ENCODE data around the gene DPH1.

Gene DPH1

DNA sequence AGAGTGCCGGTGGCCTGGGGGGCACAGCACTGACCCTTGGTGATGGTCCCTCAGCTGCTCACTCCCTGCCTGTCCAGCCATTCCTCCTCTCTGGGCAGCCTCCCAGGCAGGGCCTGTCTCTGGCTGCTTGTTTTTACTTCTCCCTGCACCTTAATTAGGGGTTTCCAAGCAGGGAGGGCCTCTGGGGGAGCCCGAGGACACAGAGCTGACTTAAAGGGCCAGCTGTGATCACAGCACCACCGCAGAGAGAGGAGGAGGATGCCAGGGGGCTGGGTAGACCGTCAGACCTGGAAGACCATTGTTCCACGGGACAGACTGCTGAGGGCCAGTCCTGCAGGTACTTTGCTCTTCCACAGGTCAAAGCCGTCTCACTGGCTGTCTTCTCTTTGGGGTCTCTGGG, 1.2 kb upstream of the DPH1 start:
- TF ChIP-seq, protein P1, sequence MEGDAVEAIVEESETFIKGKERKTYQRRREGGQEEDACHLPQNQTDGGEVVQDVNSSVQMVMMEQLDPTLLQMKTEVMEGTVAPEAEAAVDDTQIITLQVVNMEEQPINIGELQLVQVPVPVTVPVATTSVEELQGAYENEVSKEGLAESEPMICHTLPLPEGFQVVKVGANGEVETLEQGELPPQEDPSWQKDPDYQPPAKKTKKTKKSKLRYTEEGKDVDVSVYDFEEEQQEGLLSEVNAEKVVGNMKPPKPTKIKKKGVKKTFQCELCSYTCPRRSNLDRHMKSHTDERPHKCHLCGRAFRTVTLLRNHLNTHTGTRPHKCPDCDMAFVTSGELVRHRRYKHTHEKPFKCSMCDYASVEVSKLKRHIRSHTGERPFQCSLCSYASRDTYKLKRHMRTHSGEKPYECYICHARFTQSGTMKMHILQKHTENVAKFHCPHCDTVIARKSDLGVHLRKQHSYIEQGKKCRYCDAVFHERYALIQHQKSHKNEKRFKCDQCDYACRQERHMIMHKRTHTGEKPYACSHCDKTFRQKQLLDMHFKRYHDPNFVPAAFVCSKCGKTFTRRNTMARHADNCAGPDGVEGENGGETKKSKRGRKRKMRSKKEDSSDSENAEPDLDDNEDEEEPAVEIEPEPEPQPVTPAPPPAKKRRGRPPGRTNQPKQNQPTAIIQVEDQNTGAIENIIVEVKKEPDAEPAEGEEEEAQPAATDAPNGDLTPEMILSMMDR (IDR thresholded peaks at IDR 0.05; ENCODE audit: borderline replicate concordance, insufficient read depth, low read depth, low read length), result 0 out of 2 replicates have a peak, but pooled peaks have one; percentile 13
- H3K4me3 ChIP-seq (ENCODE audit: low read depth, low read length), result no peak overlapping the region

DNA sequence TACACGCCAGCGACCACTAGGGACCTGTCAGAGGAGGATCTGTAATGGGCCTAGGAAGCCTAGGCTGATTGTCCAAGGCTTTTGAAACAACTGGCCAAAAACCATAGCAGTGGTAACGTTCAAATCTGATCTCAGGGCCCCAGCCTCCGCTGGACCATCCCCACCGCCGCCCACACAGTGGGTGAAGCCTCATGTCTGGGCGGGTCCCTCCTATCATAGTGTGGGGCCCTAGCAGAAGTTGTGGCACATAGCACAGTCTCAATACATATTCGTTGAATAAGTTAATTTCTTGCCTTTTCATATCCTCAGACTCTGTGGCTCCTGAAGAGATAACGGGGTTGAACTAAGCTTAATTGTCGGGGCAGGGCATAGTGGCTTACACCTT, 818 bp downstream of the DPH1 start:
- H3K4me3 ChIP-seq (ENCODE audit: low read depth, low read length), result peak overlapping the region; percentile 100

DNA sequence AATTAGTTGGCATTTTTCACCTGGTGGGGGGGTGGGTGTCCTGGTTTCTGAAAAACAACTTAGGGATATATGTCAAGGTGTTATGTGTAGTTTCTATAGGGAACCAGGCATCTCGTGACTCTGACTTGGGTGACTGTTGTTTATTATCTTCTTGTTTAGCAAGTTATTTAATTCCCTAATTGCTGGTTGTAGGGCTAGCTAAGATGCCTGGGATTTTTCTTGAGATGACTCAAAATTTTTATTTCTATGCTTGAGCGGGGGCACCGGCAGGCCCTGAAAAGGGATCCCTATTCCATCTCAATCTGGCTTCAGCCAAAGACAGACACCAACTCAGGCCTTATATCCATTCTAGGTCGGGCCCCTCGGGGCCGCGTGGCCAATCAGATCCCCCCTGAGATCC, 3.2 kb downstream of the DPH1 start:
- no peak overlapping the region for H3K4me3 ChIP-seq (ENCODE audit: low read depth, low read length)
- TF ChIP-seq, protein P1 (IDR thresholded peaks at IDR 0.05; ENCODE audit: borderline replicate concordance, insufficient read depth, low read depth, low read length), result no peak

More for the DNA sequence above, 818 bp downstream of the DPH1 start:
- TF ChIP-seq, protein P1 (IDR thresholded peaks at IDR 0.05; ENCODE audit: borderline replicate concordance, insufficient read depth, low read depth, low read length), result peak; percentile 65

DNA sequence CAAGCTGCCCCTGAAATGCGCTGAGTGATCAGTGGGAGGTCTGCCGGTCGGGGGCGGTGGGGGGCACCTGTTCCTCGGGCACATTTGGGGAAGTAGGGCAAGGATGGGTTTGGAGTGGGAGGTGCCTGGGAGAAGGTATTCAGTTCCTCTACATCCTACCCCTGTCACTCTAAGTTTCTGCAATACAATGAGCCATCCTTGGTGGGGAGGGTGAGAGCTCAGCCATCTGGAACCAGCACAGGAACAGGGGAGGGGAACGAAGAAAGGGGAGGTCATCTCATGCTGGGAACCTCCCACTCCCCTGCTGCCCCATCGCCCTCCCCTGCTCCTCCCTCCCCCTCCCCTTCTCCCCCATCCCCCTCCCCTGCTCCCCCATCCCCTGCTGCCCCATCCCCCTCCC, 4.2 kb downstream of the DPH1 start:
- no peak overlapping the region for H3K4me3 ChIP-seq (ENCODE audit: low read depth, low read length)
- TF ChIP-seq, protein P1 (IDR thresholded peaks at IDR 0.05; ENCODE audit: borderline replicate concordance, insufficient read depth, low read depth, low read length), result no peak

DNA sequence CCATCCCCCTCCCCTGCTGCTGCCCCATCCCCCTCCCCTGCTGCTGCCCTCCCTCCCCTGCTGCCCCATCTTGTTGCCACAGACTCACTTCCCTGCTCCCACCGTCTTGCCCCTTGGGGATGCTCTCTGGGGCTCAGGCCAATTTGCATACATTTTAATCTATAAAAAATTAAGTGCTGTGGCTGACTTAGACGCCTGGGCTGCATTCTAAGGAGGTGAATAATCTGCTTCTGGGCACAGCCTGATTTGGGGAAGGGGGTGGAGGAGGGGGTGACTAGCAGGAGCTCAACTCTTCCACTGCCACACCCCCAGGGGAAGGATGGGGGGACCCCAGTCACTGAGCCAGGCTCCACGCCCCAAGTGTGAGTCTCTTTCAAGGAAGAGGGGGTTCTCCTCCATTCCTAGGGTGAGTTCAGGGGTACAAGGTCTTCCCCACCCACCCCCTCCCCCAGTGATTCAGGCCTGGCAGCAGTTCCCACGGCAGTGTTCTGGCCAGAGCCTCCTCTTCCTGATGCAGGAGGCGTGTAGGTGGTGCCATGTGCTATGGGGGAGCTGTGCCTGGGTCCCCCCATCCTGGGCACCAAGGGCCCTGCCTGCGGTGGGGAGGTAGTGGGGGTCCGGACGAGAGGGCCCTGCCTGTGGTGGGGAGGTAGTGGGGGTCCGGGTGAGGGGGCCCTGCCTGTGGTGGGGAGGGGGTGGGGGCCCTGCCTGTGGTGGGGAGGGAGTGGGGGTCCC, 5.0 kb downstream of the DPH1 start:
- TF ChIP-seq, protein P1 (IDR thresholded peaks at IDR 0.05; ENCODE audit: borderline replicate concordance, insufficient read depth, low read depth, low read length), result no peak
- no peak overlapping the region for H3K4me3 ChIP-seq (ENCODE audit: low read depth, low read length)

DNA sequence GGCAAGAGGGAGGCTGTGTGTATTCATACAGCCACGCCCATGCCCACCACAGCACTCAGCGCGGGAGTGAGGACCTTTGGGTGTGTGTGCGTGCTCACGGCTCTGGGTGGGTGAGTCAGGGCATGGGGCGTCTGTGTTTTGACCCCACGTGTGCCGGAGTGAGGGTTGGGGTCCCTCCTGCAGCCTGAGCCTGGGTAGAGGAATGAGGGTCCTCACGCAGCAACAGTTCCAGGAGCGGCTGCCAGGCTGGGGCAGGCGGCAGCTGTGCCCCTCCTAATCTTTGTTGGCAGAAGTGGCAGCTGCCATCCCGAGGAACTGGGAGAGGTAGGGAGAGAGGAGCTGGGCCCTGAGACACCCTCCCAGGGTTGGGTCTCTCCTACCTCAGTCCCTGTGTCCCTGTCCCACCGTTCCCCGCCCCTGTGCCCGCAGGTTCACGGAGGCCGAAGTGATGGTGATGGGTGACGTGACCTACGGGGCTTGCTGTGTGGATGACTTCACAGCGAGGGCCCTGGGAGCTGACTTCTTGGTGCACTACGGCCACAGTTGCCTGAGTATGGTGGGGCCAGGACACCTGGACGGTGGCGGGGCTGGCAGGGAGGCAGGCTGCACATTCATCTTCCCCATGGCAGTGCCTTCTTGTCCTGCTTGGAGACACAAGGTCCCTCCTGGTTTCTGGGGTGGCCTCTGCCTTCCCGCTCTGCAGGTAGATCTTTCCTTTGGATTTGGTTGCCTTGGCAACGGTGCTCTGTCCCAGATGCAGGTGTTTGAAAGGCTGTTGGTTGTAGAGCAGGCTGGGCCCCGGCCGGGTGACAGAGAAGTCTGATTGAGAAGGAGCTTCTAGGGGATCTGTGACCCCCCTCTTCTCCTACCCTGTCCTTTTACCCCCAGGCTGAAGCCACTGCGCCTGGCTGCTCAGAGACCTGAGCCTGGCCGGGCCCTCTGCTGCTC, 5.9 kb downstream of the DPH1 start:
- no peak overlapping the region for H3K4me3 ChIP-seq (ENCODE audit: low read depth, low read length)
- TF ChIP-seq, protein P1 (IDR thresholded peaks at IDR 0.05; ENCODE audit: borderline replicate concordance, insufficient read depth, low read depth, low read length), result no peak
